Hematopoietic multipotent progenitor cell treated with erythropoietin and hydrocortisone succinate and interleukin-3 and kit ligand, for 8 days (in vitro differentiated cells): ENCODE data around the gene RHEB.
A peak's percentile ranks its signal among the peaks of the same experiment; 100 is the strongest.

ENCODE experiments used
- DNase-seq: peaks from one replicate; pipeline ENCODE4 v3.0.0-alpha.2; 2015

The RHEB gene

DNA sequence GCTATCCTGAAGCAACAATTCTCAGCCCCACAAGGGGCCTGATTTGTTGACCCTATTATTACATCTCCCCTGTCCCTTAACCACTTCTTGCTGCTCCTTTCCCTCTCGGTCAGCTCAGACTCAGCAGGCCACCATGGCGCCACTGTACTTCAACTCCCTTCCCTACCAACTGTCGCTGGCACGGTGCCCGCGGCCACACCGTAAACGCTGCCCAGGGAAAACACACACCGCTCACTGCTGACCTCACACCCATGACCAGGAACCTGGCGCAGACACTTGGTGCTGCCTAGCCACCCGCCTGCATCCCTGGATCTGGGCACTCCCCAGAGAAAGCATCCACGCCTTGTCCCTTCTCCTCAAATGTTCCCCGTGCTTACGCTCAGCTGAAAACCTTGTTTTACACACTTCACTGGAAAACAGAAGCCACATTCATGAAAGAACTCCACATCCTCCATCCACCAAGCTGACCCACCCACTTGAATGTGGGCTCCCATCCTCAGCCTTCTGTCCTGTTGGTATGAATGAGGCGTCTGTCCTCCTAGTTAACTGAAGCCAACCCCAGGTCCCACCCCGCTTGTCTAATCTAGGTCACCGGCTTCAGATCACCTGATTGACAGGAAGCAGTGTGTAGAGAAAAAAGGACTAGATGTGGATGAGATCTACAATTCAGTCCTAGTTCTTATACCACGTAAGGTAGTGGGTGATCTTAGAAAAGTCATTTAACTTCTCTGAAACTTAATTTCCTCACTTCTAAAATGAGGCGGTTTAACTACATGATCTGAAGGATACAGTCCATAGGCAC is 51.3 kb downstream of the RHEB start:
- DNase-seq, result no peak

DNA sequence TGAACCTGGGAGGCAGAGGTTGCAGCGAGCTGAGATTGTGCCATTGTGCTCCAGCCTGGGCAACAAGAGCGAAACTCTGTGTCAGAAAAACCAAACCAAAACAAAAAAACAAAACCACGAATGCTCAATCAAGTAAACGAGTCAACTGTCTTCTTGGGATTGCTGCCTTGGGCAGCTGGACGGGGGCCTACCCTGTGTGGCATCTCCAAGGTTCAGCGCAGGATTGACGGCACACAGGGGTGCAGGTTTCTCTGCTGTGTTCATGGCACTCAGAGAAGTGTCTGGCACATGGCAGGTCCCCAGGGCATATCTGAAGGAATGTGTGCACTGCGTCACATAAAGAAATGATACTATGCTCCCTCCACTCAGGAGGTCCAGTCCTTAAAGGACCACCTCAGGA is 54.5 kb downstream of the RHEB start:
- DNase-seq, result no peak

DNA sequence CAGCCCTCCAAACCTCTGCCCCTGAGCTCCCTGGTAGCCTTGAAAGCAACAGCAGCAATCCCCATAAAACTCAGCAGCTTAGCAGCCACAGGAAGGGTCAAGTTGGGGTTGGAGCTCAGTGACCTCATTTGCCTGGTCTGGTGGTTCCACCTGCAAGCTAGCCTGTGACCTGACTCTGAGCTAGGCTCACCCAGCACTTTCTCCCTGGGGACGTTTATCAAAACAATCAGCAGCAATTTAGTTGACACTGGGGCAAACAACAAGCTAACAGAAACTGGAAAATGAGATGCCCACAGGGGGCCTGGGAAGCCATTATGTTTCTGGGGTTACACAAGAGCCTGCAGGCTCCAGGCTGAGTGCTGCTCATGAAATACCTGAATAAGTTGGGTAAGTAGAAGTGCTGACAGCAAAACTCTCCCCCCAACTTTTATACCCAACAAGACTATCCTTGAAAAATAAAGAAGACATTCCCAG is 57.4 kb downstream of the RHEB start:
- no peak for DNase-seq

GRCh38 chr7:151461942-151462230 is 57.8 kb downstream of the RHEB start:
- DNase-seq, result no peak

DNA sequence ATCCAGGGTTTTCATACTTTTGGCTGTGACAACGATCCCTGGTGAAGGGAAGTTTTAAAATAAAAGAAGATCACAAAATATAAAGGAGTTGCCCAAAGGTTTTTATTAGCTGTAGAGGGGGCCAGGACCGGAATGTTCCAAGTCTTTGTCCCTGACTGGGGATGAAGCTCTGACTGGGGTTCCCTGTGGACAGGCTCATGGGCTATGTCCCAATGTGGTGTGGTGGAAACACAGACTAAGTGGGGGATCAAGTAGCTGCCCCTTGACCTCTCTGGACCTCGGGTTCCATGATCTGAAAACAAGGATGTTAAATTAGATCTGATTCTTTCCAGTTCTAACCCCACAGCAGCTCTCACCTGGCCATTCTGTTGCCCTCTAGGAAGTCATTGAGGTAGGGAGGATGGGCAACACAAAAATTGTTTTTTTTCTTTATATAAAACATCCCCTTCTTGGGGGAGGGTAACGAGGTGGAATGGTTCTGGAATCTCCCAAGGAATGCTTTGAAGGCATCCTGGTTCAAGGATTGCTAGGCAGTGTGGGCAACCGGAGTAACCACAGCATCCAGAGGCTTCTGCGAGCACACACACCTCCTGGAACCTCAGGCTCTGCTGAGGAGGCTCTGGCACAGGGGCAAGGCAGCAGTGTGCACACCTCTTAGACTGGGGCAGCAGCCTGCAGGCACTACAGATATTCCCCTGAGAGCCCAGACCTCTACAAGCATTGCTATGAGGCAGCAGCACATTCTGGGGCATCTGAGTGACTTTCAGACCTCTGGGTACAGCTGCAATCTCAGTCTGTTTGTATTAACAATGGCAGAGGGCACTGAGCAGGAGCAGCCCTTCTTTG is 58.4 kb downstream of the RHEB start:
- DNase-seq, result no peak

- DNase-seq, result no peak
These were observed 59.2 kb downstream of the RHEB start for GRCh38 chr7:151460474-151460855.

- DNase-seq, result no peak
These were observed 59.8 kb downstream of the RHEB start for GRCh38 chr7:151459726-151460473.

GRCh38 chr7:151457534-151457933 is 62.2 kb downstream of the RHEB start:
- DNase-seq, result no peak

DNA sequence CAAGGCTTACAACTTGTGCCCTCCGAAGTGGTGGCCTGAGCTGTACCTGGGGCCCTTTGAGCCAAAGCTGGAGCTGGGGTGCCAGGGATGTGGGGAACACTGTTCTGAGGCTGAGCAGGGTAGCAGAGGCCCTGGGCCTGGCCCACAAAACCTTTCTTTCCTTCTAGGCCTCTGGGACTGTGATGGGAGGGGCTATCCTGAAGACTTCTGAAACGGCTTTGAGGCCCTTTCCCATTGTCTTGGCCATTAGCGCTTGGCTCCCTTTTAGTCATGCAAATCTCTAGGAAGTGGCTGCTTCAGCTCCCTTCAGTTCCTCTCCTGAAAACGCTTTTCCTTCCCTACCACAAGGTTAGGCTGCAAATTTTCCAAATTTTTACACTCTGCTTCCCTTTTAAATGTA is 62.9 kb downstream of the RHEB start:
- DNase-seq, result no peak

DNA sequence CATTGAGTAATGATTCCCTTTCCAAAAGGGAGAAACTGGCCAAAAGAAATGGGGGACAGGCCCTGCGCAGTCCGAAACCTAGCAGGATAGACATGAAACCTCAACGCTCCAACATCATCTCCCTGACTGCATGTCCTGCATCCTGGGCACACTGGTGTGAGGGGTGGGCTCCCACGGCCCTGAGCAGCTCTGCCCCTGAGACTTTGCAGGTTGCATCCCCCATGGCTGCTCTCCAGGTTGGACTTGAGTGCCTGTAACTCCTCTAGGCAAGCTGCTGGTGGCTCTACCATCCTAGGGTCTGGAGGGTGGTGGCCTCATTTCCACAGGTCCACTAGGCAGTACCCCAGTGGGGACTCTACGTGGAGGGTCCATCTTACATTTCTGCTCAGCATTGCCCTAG is 63.4 kb downstream of the RHEB start:
- no peak for DNase-seq

- DNase-seq, result no peak
These were observed 64.0 kb downstream of the RHEB start for GRCh38 chr7:151455690-151456089.

DNA sequence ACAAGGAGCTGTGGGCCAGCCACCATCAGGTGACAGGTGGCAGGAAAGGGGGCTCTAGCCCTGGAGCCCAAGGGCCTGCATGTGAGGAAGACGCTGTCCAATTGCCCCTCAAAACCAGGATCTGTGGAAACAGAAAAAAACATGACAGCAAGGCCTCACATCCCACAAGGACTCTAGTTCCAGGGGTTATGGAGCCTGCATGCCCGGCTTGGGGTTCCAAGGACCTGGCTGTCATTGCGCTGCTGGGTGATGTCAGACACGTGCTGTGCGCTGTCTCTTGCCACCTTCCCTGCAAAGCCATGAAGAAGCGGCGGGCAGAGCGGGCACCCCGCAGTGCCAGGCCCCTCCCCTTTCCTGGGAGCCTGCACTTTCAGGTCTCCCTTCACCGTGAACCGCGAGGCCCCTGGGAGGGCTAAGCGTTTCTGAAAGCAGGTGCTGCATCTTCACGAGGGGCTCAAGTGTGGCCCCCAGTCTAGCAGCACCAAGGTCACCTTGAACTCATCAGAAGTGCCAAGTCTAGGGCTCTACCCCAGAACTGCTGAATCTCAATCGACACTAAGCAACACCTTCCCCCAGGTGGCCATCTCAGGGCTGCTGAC is 64.7 kb downstream of the RHEB start:
- DNase-seq, result no peak

- no peak for DNase-seq
These were observed 65.4 kb downstream of the RHEB start for GRCh38 chr7:151454305-151454704.

DNA sequence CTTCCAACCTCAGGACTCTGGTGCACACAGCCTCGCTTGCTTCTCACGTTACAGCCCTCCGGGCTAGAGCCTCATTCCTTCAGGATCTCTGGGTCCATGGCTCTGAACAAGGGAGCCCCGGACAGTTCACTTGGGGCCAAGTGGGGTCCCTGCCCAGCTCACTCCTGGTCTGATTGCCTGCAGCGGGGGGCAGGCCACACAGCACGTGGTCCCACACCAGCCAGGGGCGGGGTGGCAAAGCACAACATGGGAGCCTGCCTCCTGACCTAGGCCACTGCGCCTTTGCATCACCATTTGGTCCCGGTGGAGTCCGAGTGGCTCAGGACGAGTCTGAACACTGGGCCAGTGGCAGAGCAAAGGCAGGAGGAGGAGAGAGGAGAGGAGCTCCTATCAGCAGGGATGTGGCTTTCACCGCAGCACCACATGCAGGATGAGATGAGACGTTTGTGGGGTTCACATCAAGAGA is 66.3 kb downstream of the RHEB start:
- DNase-seq, result no peak

DNA sequence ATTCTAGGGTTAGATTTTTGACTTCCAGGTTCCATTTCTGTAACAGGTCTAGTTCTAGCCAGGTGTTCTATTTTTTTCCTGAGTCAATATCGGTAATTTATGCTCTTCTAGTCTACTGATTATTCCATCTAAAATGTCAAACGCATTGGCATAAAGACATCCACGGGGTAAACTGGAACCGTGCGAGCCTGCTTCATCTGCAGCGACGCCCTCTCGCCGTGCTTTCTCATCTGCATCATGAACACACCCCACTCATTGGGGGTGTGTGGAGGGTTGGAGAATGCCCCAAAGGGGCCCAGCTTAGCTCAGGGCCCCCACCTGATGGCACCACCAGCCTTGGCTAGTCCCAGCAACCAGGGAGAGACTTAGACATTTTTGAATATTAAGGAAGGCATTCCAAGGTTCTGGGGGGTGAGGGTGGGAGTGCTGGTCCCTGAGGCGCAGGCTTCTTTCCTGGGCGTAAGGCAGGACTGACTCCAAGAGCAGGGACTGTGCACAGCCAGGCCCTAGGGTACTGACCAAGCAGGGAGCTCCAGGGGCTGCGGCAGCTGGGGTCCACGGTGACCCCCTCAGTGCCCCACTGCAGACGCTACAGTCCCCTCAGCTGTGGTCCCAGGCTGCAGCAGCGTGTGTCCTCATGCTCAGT is 66.9 kb downstream of the RHEB start:
- no peak for DNase-seq

GRCh38 chr7:151451626-151452571 is 67.8 kb downstream of the RHEB start:
- no peak for DNase-seq

DNA sequence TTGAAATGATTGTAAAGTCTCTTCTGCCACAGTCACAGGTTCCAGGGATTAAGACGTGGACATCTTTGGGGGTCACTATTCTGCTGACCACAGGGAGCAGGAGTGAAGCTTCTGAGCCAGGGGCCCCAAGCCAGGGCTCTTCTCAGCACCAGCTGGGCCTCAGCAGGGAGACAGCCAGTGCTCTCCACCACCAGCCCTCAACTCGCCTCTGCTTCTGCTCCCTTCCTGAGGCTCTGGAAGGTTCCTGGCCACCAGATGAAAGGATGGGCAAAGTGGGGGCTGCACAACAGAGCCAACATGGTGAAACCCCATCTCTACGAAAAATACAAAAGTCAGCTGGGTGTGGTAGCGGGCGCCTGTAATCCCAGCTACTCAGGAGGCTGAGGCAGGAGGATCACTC is 68.5 kb downstream of the RHEB start:
- no peak for DNase-seq

DNA sequence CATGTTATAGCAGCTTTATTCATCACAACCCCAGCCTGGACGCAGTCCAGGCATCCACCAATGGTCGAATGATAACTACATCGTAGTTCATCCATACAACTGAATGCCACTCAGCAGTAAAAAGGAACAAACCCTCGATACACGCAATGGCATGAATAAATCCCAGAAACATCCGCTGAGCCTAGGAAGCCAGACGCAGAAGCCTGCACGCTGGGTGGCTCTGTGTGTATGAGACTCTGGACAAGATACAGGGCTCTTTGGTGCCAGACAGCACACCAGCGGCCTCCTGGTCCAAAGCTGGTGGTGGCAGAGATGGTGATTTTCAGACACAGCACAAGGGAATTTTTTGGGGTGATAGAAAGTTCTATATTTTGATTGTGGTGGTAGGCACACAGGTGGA is 69.7 kb downstream of the RHEB start:
- no peak for DNase-seq

DNA sequence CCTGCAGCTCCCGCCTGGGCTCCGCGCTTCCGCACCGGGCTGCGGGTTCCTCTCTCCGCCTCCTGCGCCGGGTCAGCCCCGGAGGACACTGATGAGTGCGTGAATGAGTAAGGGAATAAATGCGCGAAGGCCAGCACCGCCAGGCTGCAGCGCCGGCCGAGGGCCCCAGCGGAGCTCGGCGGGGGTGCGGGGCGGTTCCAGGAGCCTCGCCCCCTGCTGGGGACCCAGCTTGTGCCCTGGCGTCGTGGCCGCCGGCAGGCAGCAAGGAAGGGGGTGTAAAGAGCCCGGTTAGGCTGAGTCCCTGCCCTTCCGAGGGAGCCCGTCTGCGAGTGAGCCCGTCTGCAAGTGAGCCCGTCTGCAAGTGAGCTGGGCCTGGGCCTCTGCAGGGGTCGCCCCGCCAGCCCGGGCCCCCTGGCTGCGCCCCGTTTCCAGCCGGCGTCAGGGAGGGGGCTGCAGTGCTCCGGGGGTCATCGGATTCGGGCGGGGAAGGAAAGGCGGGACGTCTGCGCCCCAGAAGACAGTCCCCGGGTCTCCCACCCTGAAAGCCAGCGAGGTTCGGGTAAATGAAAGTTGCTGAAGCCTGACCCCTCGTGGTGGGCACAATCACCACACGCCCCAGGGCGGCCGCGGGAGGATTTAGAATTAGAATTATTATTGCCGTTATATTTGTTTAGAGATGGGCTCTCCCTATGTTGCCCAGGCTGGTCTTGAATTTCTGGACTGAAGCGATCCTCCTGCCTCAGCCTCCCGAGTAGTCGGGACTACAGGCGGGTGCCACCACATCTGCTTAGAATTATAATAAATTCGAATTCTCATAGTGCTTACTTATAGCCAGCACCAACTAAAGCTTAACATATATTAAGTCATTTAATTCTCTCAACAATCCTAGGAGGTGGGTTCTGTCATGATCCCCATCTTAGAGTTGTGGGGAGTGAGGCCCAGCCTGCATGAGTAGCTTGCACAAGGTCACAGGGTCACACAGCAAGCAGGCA is 71.1 kb downstream of the RHEB start:
- peak; percentile 57 for DNase-seq

DNA sequence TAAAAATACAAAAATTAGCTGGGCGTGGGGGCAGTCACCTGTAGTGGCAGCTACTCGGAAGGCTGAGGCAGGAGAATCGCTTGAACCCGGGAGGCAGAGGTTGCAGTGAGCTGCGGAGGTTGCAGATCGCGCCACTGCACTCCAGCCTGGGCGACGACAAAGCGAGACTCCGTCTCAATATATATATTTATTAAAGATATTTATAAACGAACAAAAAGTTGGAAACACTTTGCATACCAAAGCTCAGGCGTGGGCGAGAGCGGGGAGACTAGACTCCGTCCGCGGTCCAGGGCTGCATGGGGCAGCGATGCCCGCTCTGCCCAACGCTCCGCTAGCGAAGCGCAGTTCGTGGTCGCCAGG is 71.8 kb downstream of the RHEB start:
- no peak for DNase-seq
